ENCODE results near the gene SLC35B2.
A peak's percentile ranks its signal among the peaks of the same experiment; 100 is the strongest.

The SLC35B2 gene

GRCh38 chr6:44225579-44226325 lies 31.6 kb downstream of the SLC35B2 start:
- no peak for TF ChIP-seq NFIC (IDR thresholded peaks at IDR 0.05)
- no peak for TF ChIP-seq YY1 (IDR thresholded peaks at IDR 0.05; ENCODE audit: low read depth)
- no peak for TF ChIP-seq EP300 (IDR thresholded peaks at IDR 0.05; ENCODE audit: borderline replicate concordance)
- TF ChIP-seq ZBTB7A (IDR thresholded peaks at IDR 0.05; ENCODE audit: low read depth), result no peak
- no peak for TF ChIP-seq TAF1 (IDR thresholded peaks at IDR 0.05; ENCODE audit: low read depth)
- no peak for TF ChIP-seq TEAD4 (IDR thresholded peaks at IDR 0.05)
- no peak for TF ChIP-seq REST (IDR thresholded peaks at IDR 0.05; ENCODE audit: low read depth)
- TF ChIP-seq CEBPB (IDR thresholded peaks at IDR 0.05), result no peak
- TF ChIP-seq EGR1 (IDR thresholded peaks at IDR 0.05), result no peak
- TF ChIP-seq CREB1 (IDR thresholded peaks at IDR 0.05; ENCODE audit: low read depth), result no peak

GRCh38 chr6:44224965-44225305 lies 32.4 kb downstream of the SLC35B2 start:
- TF ChIP-seq TAF1 (IDR thresholded peaks at IDR 0.05; ENCODE audit: low read depth) (no peak), NFIC (IDR thresholded peaks at IDR 0.05) (no peak), EP300 (IDR thresholded peaks at IDR 0.05; ENCODE audit: borderline replicate concordance) (no peak), MAX (IDR thresholded peaks at IDR 0.05) (no peak), FOXM1 (IDR thresholded peaks at IDR 0.05; ENCODE audit: borderline replicate concordance, low read depth) (no peak)

- TF ChIP-seq TEAD4 (IDR thresholded peaks at IDR 0.05) (no peak), TAF1 (IDR thresholded peaks at IDR 0.05; ENCODE audit: low read depth) (no peak), FOXM1 (IDR thresholded peaks at IDR 0.05; ENCODE audit: borderline replicate concordance, low read depth) (no peak), ZBTB7A (IDR thresholded peaks at IDR 0.05; ENCODE audit: low read depth) (no peak), EGR1 (IDR thresholded peaks at IDR 0.05) (no peak), USF1 (IDR thresholded peaks at IDR 0.05) (no peak), NFIC (IDR thresholded peaks at IDR 0.05) (no peak), REST (IDR thresholded peaks at IDR 0.05; ENCODE audit: low read depth) (no peak), RAD21 (IDR thresholded peaks at IDR 0.05; ENCODE audit: low read depth) (no peak), EP300 (IDR thresholded peaks at IDR 0.05; ENCODE audit: borderline replicate concordance) (no peak), TCF12 (IDR thresholded peaks at IDR 0.05; ENCODE audit: low read depth) (no peak), YY1 (IDR thresholded peaks at IDR 0.05; ENCODE audit: low read depth) (no peak), CREB1 (IDR thresholded peaks at IDR 0.05; ENCODE audit: low read depth) (no peak)
Measured at GRCh38 chr6:44224029-44224964, 33.0 kb downstream of the SLC35B2 start.

- TF ChIP-seq CREB1 (IDR thresholded peaks at IDR 0.05; ENCODE audit: low read depth) (no peak), TCF12 (IDR thresholded peaks at IDR 0.05; ENCODE audit: low read depth) (no peak), REST (IDR thresholded peaks at IDR 0.05; ENCODE audit: low read depth) (no peak), TEAD4 (IDR thresholded peaks at IDR 0.05) (no peak), MAX (IDR thresholded peaks at IDR 0.05) (peak; percentile 94), USF1 (IDR thresholded peaks at IDR 0.05) (peak; percentile 67), YY1 (IDR thresholded peaks at IDR 0.05; ENCODE audit: low read depth) (no peak), ZBTB7A (IDR thresholded peaks at IDR 0.05; ENCODE audit: low read depth) (peak; percentile 96), NFIC (IDR thresholded peaks at IDR 0.05) (no peak), TAF1 (IDR thresholded peaks at IDR 0.05; ENCODE audit: low read depth) (no peak; the same call in 1 of the 2 replicates), RAD21 (IDR thresholded peaks at IDR 0.05; ENCODE audit: low read depth) (no peak)
Measured at GRCh38 chr6:44223319-44224028, 33.9 kb downstream of the SLC35B2 start, which contains the start of gene SLC29A1. Gene SLC29A1 (plus strand): TSS chr6:44223595. CDS start chr6:44227314, 3,719 bp downstream.
